ENCODE measurements around the gene LMO3. TPM values are rescaled to one million over a fixed set of nuclear protein-coding genes. Genes with fewer than 3 reads are reported as not detected.
A peak's percentile ranks its signal among the peaks of the same experiment; 100 is the strongest.

The LMO3 gene
- total RNA-seq, 4 donors from 2014 or later, result 12.4 to 26.6 (median 21.6) TPM

DNA sequence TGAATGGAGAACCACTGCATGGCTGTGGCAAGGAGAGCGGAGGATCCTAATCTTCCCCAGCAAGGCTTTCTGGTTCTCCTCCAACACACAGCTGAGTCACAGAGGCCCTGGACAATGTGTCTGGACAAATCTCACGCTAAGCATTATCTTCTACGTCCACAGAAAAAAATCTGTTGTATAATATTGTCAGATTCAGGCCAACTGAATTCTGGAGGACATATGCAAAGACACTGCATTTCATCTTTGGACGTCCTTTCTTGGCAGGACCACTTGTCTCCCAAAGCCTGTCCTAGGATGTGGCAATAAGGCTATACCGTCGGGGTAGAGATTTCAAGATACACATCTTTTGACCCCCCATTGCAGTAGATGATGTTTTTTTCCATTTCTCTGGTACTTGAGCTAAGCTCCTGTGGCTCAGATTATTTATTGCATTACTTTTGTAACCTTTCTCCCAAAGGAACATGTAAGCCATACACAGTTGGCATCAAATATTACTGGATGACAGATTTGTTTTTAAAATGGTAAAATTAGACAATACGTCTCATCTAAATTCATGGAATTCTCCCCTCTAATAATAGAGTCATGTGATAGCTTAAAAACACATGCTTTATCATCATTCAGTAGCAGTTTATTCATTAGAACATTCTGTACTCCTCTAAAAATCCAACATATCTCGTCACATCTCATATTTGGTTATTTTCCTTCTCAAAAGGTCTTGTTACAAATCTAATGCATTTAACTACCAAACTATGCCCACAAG is 19.4 kb downstream of the LMO3 start:
- no peak overlapping the region for H3K4me3 ChIP-seq
- no peak for DNase-seq (ENCODE audit: low spot score in 2 of 2)
- peaks cover 0 to 9% (median 2%) of the 10 kb centered on the region in 4 donors for H3K4me1 ChIP-seq
- no peaks in the 10 kb centered on the region for H3K36me3 ChIP-seq
- TF ChIP-seq POLR2A (IDR thresholded peaks at IDR 0.05), result no peak
- TF ChIP-seq EP300 (IDR thresholded peaks at IDR 0.05), result peak in 1 of 2 donors; percentile 62
- peaks cover 0 to 6% (median 2%) of the 10 kb centered on the region in 4 donors for H3K9me3 ChIP-seq
- 74 to 82% methylated on average over 8 of the region's 8 CpGs for WGBS, 2 donors
- H3K27me3 ChIP-seq, result no peaks in the 10 kb centered on the region
- peak overlapping the region in 2 of 4 donors; percentile 34 to 51 for H3K27ac ChIP-seq

DNA sequence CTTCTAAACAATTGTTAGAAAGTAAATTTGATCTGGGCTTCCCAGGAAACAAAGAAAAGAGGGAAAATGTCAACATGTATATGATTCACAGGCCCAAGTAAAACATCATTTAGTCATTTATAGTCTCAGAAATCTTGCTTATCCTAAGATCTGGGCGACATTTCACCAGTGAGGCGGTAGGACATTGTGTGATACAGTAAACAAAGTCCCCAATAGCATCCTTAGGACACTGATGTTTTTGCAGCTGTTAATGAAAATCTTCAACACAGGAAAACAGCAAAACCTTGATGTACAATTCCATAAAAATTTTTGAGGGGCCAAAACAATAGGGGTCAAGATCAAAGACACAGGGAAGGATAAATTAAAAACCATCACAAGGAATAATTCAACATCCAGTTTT is 20.2 kb downstream of the LMO3 start:
- Histone ChIP-seq H3K4me3 (no peak overlapping the region), H3K36me3 (no peaks in the 10 kb centered on the region), H3K27me3 (no peaks in the 10 kb centered on the region), H3K9me3 (peaks cover 0 to 6% (median 2%) of the 10 kb centered on the region in 4 donors), H3K27ac (no peak overlapping the region), H3K4me1 (peaks cover 0 to 9% (median 2%) of the 10 kb centered on the region in 4 donors)
- DNase-seq (ENCODE audit: low spot score in 2 of 2), result no peak
- TF ChIP-seq EP300 (IDR thresholded peaks at IDR 0.05) (no peak), POLR2A (IDR thresholded peaks at IDR 0.05) (no peak)
- TF ChIP-seq, protein P1, sequence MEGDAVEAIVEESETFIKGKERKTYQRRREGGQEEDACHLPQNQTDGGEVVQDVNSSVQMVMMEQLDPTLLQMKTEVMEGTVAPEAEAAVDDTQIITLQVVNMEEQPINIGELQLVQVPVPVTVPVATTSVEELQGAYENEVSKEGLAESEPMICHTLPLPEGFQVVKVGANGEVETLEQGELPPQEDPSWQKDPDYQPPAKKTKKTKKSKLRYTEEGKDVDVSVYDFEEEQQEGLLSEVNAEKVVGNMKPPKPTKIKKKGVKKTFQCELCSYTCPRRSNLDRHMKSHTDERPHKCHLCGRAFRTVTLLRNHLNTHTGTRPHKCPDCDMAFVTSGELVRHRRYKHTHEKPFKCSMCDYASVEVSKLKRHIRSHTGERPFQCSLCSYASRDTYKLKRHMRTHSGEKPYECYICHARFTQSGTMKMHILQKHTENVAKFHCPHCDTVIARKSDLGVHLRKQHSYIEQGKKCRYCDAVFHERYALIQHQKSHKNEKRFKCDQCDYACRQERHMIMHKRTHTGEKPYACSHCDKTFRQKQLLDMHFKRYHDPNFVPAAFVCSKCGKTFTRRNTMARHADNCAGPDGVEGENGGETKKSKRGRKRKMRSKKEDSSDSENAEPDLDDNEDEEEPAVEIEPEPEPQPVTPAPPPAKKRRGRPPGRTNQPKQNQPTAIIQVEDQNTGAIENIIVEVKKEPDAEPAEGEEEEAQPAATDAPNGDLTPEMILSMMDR (IDR thresholded peaks at IDR 0.05), result no peak
- 83 to 88% methylated on average over 2 of the region's 2 CpGs for WGBS, 2 donors

DNA sequence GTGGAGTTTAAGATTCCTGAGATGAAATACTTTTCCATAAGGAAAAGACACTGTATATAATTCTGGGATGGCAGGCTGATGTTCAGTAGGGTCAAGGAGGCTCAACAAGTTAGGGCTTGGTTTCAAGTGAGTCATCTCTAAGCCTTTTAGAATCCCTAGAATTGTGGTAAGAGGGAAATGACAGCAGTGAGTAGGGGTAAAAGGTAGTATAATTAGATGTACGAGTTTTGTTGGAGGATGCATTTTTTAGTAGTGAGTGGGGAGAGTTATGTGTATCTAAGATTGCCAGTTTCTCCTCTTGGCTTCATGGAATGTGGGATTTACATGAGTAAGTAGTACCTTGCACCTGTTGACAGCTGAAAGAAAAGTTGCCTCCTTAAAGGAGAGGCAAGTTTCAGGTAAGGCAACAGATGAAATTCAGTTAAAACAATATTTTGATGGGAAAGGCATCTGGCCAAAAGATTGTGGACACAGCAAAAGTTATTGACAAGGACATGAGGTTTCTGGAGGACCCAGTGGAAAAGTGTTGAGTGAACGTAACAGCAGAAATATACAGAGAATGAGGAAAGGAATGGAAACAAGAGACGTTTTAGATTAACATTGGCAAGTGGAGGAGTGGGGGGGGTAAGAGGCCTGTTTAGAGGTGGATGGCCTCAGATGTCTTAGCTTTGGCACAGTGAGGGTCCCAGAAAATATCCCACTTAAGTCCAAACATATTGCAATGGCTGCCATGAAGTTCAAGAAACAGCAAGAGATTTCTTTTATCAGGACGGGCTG is 21.8 kb downstream of the LMO3 start:
- Histone ChIP-seq H3K4me1 (peaks cover 0 to 9% (median 2%) of the 10 kb centered on the region in 4 donors), H3K27ac (no peak overlapping the region), H3K4me3 (no peak overlapping the region), H3K36me3 (no peaks in the 10 kb centered on the region), H3K9me3 (peaks cover 0 to 6% (median 2%) of the 10 kb centered on the region in 4 donors), H3K27me3 (no peaks in the 10 kb centered on the region)
- no peak for DNase-seq (ENCODE audit: low spot score in 2 of 2)
- 81% methylated on average over 4 of the region's 4 CpGs for WGBS, 2 donors
- no peak for TF ChIP-seq EP300 (IDR thresholded peaks at IDR 0.05)

DNA sequence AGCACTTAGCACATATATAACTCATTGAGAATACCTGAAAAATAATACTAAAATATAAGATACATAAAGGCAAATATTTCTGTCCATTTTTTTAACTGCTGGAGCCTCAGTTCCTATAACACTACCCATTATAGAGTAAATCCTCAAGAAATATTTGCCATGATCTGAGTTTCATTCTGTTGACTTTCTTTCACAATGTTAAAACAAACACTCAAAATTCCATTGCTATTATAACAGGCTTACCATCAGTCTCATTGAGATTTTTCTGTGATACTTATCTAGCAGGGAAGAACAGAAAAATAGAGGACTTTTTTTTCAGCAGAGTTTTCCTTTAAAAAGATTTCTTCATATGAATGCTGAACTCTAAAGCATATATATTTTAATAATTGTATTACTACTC is 24.5 kb downstream of the LMO3 start:
- H3K4me3 ChIP-seq, result no peak overlapping the region

DNA sequence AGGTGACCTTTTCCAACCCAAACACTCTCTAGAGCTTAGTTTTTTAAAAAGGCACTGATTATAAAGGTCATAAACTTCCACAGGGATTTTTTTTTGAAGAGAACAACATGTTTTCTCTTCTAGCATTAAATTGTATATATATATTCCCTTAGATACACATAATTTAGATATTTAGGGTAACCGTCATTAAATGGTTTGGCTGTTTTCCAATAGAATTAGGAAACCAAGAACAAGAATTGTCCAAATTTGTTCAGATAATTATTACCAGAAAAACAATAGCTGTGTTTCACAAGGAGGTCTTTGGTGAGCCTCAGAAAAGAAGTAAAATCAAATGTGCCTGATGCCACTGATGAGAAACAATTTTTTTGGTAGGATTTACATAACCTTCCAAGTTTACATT is 26.9 kb downstream of the LMO3 start:
- no peak for TF ChIP-seq EP300 (IDR thresholded peaks at IDR 0.05)
- TF ChIP-seq, protein P1 (IDR thresholded peaks at IDR 0.05), result no peak
- no peak for TF ChIP-seq POLR2A (IDR thresholded peaks at IDR 0.05)
- no peak overlapping the region for H3K27ac ChIP-seq
- peaks cover 0 to 6% (median 2%) of the 10 kb centered on the region in 4 donors for H3K9me3 ChIP-seq
- no peak for DNase-seq (ENCODE audit: low spot score in 2 of 2)
- no peak overlapping the region for H3K4me3 ChIP-seq
- WGBS, 2 donors, result 28 to 40% methylated on average over 1 of the region's 1 CpG
- no peaks in the 10 kb centered on the region for H3K4me1 ChIP-seq
- no peaks in the 10 kb centered on the region for H3K27me3 ChIP-seq
- H3K36me3 ChIP-seq, result no peaks in the 10 kb centered on the region

More for the DNA sequence above, 24.5 kb downstream of the LMO3 start:
- Histone ChIP-seq H3K27me3 (no peaks in the 10 kb centered on the region), H3K27ac (no peak overlapping the region), H3K4me1 (peaks cover 0 to 2% (median 0%) of the 10 kb centered on the region in 4 donors), H3K9me3 (peaks cover 0 to 6% (median 2%) of the 10 kb centered on the region in 4 donors), H3K36me3 (no peaks in the 10 kb centered on the region)
- TF ChIP-seq EP300 (IDR thresholded peaks at IDR 0.05), result no peak
- TF ChIP-seq POLR2A (IDR thresholded peaks at IDR 0.05), result no peak
- TF ChIP-seq, protein P1 (IDR thresholded peaks at IDR 0.05), result no peak
- DNase-seq (ENCODE audit: low spot score in 2 of 2), result no peak

All from tibial nerve (tissue), 4 donors.